GM21390 (cell line): ENCODE data around the gene STUM.

Experiments used
- ATAC-seq: cut with Tn5 transposase; IDR thresholded peaks from one replicate; pipeline ENCODE4 v1.9.1; 2021; ENCODE audit not compliant: unreplicated experiment

Gene STUM

GRCh38 chr1:226624526-226624925 is 76.0 kb downstream of the STUM start:
- ATAC-seq: no peak

- ATAC-seq: no peak
Measured at GRCh38 chr1:226625326-226625725, 76.8 kb downstream of the STUM start.

GRCh38 chr1:226625832-226626576 is 77.4 kb downstream of the STUM start:
- peak; percentile 35 for ATAC-seq

- peak; percentile 82 for ATAC-seq
Measured at GRCh38 chr1:226626577-226626956, 78.0 kb downstream of the STUM start.

GRCh38 chr1:226627050-226627755 is 78.6 kb downstream of the STUM start:
- no peak for ATAC-seq

GRCh38 chr1:226627924-226628611 is 79.5 kb downstream of the STUM start:
- no peak for ATAC-seq

- no peak for ATAC-seq
Measured at GRCh38 chr1:226628612-226629155, 80.1 kb downstream of the STUM start.

- no peak for ATAC-seq
Measured at GRCh38 chr1:226629210-226629895, 80.8 kb downstream of the STUM start.

GRCh38 chr1:226629896-226630550 is 81.5 kb downstream of the STUM start:
- no peak for ATAC-seq

- no peak for ATAC-seq
Measured at GRCh38 chr1:226630592-226630991, 82.0 kb downstream of the STUM start.

GRCh38 chr1:226631229-226632000 is 82.9 kb downstream of the STUM start:
- no peak for ATAC-seq

- no peak for ATAC-seq
Measured at GRCh38 chr1:226632169-226632879, 83.8 kb downstream of the STUM start.

GRCh38 chr1:226632922-226633351 is 84.4 kb downstream of the STUM start:
- ATAC-seq: no peak

- peak; percentile 23 for ATAC-seq
Measured at GRCh38 chr1:226633541-226634165, 85.1 kb downstream of the STUM start.

GRCh38 chr1:226634166-226634588 is 85.6 kb downstream of the STUM start:
- ATAC-seq: peak; percentile 77

- no peak for ATAC-seq
Measured at GRCh38 chr1:226634611-226635246, 86.2 kb downstream of the STUM start.

- ATAC-seq: no peak
Measured at GRCh38 chr1:226635456-226635941, 86.9 kb downstream of the STUM start.

GRCh38 chr1:226636847-226637096 is 88.2 kb downstream of the STUM start:
- no peak for ATAC-seq
